GM19372 (cell line): ENCODE measurements around the gene ZNF502.

Experiments
- ATAC-seq: cut with Tn5 transposase; IDR thresholded peaks from one replicate; pipeline ENCODE4 v1.9.1; 2021; ENCODE audit warnings: mild to moderate bottlenecking, low read depth, moderate library complexity; ENCODE audit not compliant: unreplicated experiment

ZNF502 gene

DNA sequence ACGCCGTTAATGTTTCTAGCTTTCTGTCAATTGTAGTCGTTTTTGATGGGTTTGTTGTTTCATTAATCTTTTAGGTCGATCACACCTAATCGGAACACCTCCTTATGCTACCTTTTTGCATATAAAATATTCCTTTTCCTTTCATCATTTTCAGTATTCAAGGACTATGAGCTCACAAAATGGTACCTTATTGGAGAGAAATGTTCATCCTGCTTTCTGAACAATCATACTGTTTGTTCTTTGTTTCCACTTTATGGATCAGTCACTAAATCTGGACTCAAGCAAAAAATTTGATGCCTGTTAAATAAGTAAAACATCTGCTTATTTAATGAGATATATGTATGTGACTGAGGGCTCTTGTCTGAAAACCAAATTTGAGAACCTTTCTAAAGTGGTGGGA lies 50.2 kb downstream of the ZNF502 start:
- ATAC-seq, result no peak

DNA sequence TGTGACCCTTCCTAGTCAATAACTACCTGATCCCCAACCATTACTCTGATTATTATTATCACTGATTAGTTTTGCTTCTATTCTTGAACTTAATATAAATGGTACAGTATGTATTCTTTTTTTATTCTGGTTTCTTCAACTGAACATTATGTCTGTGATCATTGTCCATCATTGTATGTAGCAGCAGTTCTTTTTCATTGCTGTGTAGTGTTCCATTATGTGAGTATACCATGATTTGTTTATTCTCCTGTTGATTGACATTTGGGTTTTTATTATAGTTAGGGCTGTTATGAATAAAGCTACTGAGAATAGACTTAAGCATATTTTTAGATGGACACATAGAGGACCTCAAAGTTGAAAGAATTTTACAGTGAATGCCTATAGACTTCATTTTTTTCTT lies 51.8 kb downstream of the ZNF502 start:
- ATAC-seq, result no peak

DNA sequence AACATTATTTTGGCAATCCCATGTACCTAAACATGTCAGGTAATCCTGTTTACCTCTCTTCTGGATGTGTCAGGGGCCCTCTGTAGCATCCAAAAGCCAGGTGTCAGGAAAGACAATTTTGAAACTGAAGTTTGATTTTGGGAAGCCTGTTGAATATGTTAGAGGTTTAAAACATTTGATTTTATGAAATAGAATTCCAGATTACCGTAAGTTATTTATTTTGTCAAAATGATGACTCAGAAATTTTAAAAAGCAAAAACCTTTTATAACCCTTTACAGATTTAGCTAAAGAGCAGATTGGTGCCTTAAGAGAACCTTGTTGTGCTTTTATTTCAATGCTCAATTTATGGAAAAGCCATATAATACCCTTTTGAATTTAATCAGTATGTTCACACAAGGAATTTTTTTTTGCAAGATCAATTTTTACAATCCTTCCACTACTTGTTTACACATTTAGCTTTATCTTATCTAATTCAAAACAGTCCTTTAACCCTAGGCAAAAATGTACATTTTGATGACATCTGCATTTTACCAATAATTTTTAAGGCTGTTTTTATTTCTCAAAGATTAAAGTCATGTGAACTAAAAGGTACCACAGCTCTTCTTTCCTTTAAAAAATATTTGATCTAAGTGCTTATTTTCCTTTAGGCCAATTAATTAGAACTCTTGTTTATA lies 59.1 kb downstream of the ZNF502 start:
- ATAC-seq, result no peak

DNA sequence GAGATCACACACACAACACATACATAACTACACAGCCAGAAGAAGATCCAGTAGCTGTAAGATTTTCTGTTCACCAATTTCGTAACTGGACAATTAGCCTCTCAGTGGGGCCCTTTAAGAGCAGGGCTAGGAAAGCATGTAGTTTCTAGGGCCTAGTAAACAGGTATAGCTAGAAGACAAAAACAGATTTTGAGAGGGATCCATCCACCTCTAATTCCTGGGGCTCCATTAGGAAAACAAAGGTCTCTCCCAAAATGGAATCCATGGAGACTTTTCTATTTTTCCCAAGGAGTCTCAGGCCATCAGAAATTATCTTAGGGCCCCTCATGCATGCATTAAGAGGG lies 59.6 kb downstream of the ZNF502 start:
- ATAC-seq, result no peak
